Body of pancreas (tissue), 4 donors: Measurements from ENCODE around the gene EFCAB6. TPM values are rescaled to one million over a fixed set of nuclear protein-coding genes. Genes with fewer than 3 reads are reported as not detected.

Source experiments
- ATAC-seq: fragments of 150-250 bp; one replicate; pipeline ENCODE4 v1.9.1; 2016
- DNase-seq, 4 donors: peaks; one replicate each; pipeline ENCODE4 v3.0.0-alpha.2; 2019
- H3K27ac ChIP-seq, 4 donors: fragments of 200-600 bp; sonication (generic); 1 replicate in 3 of 4; 2 replicates in 1 of 4; pipeline versions ENCODE4 v1.5.1 to v1.6.1; 2016 to 2019; ENCODE audit warnings: mild to moderate bottlenecking in 1 of 4, mixed read lengths in 1 of 4, moderate library complexity in 1 of 4
- H3K27me3 ChIP-seq, 2 donors: fragments of 200-600 bp; sonication (generic); one replicate each; pipeline ENCODE4 v1.6.0; 2016; ENCODE audit warnings: mild to moderate bottlenecking in 1 of 2
- H3K36me3 ChIP-seq, 2 donors: fragments of 200-600 bp; sonication (generic); replicated peaks in 1 of 2; 2 replicates each; pipeline ENCODE4 v1.5.1; 2016; ENCODE audit warnings: low read depth in 2 of 2; ENCODE audit not compliant: insufficient read depth in 1 of 2
- H3K4me1 ChIP-seq: fragments of 200-600 bp; sonication (generic); one replicate; pipeline ENCODE4 v1.6.0; 2016
- H3K4me3 ChIP-seq, 2 donors: fragments of 200-600 bp; sonication (generic); 1 replicate in 1 of 2; 2 replicates in 1 of 2; pipeline ENCODE4 v1.5.1; 2016 to 2019
- H3K9me3 ChIP-seq, 3 donors: fragments of 200-600 bp; sonication (generic); 1 replicate in 2 of 3; 2 replicates in 1 of 3; pipeline ENCODE4 v1.5.1; 2016
- CTCF ChIP-seq, 7 experiments: fragments of 450-650 bp in 4 of 7; fragments of 200-600 bp in 3 of 7; sonication (generic) in 3 of 7; IDR thresholded peaks; one replicate each; pipeline ENCODE4 v1.5.1; 2016 to 2019; ENCODE audit warnings: antibody characterized with exemption in 7 of 7
- POLR2A ChIP-seq, 3 donors: fragments of 450-650 bp; IDR thresholded peaks; one replicate each; pipeline ENCODE4 v1.6.1; 2016; ENCODE audit warnings: antibody characterized with exemption in 3 of 3, mild to moderate bottlenecking in 2 of 3
- WGBS, 2 donors: methylation state at CpG; one replicate each; pipeline ENCODE4 v1.1.5; 2017; 5-methylcytosine and 5-hydroxymethylcytosine counted together
- intact Hi-C: fragments of 100-400 bp; cut with DNase I; formaldehyde crosslinking; loops from one replicate; pipeline ENCODE4 v1.15.1; 2023
- total RNA-seq, 2 donors: library from RNA; depleted of rRNA; stranded (reverse); fragments of >200 nt; gene quantifications; one replicate each; pipeline ENCODE4 v1.1.0, GENCODE V29; 2016

EFCAB6 gene
- 1 to 10 TPM; 4.0 to 4.4 TPM for total RNA-seq

GRCh38 chr22:43812149-43812842 is at the start of gene EFCAB6:
Gene EFCAB6, minus strand, starts transcription at chr22:43812305. Its CDS starts 29,987 bp downstream, at chr22:43782318.
- WGBS, 2 donors: 0 to 1% methylated on average over 1 to 55 of the region's 55 CpGs
- Histone ChIP-seq H3K27me3 (no peaks in the 10 kb centered on the region), H3K36me3 (no peaks in the 10 kb centered on the region), H3K27ac (peak within 1 kb of the TSS; percentile 59 to 77 (median 73)), H3K4me3 (peak within 1 kb of the TSS; percentile 73 to 98), H3K9me3 (no peaks in the 10 kb centered on the region), H3K4me1 (peaks cover 14% of the 10 kb centered on the region)
- intact Hi-C loops: no loop called here
- TF ChIP-seq POLR2A (IDR thresholded peaks at IDR 0.05) (peak; percentile 51 to 87 (median 77)), CTCF (IDR thresholded peaks at IDR 0.05) (no peak)
- DNase-seq (peak; percentile 95 to 96 (median 95)), ATAC-seq (peak; percentile 99)

DNA sequence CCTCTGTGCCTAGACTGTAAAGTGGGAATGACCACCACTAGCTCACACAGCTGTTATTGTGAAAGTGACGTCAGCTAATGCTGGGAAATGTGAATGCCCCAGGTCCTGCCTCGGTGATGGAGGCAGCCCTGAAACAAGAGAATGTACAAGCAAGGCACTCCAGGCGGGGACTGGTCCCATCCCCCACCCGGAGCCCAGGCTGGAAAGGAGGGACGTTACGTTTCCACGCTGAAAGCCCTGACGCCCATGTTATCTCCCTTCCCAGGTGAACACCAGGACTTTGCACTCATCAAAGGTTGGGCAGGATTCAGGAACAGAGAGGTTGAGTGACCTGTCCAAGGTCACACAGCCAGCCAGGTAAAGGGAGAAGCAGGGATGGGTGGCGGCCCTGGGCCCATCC is 49.4 kb upstream of the EFCAB6 start:
- peaks cover 0 to 23% of the 10 kb centered on the region in 2 donors for H3K27me3 ChIP-seq
- no peaks in the 10 kb centered on the region for H3K9me3 ChIP-seq
- TF ChIP-seq POLR2A (IDR thresholded peaks at IDR 0.05): no peak
- TF ChIP-seq CTCF (IDR thresholded peaks at IDR 0.05): no peak
- 20 to 35% methylated on average over 2 to 9 of the region's 9 CpGs for WGBS, 2 donors
- no peaks in the 10 kb centered on the region for H3K36me3 ChIP-seq
- ATAC-seq (no peak), DNase-seq (no peak)
- intact Hi-C loops: no loop called here
- no peak overlapping the region for H3K4me3 ChIP-seq
- H3K27ac ChIP-seq: no peak overlapping the region
- no peaks in the 10 kb centered on the region for H3K4me1 ChIP-seq

DNA sequence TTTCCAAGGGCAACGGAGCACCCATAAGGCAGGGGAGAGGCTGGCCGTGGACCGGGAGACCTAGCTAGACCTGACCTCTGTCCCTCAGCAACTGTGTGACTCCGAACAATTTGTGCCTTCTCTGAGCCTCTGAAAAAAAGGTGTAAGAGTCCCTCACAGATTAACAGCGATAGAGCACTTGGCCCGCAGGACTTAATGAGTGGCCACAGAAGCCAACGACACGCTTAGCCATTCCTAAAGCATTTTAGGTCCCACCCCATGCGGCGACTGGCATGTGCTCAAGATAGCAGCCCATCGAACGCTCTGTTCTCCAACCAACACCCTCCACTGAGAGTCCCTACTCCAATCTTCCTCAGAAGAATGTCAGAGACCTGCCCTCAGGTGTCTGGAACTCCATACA is 48.7 kb upstream of the EFCAB6 start:
- ATAC-seq (no peak), DNase-seq (no peak)
- Histone ChIP-seq H3K27ac (no peak overlapping the region), H3K4me3 (no peak overlapping the region), H3K9me3 (no peaks in the 10 kb centered on the region), H3K4me1 (no peaks in the 10 kb centered on the region), H3K27me3 (peaks cover 0 to 23% of the 10 kb centered on the region in 2 donors), H3K36me3 (no peaks in the 10 kb centered on the region)
- WGBS, 2 donors: 54 to 68% methylated on average over 5 to 12 of the region's 12 CpGs
- intact Hi-C loops: no loop called here
- TF ChIP-seq POLR2A (IDR thresholded peaks at IDR 0.05) (no peak), CTCF (IDR thresholded peaks at IDR 0.05) (no peak)

DNA sequence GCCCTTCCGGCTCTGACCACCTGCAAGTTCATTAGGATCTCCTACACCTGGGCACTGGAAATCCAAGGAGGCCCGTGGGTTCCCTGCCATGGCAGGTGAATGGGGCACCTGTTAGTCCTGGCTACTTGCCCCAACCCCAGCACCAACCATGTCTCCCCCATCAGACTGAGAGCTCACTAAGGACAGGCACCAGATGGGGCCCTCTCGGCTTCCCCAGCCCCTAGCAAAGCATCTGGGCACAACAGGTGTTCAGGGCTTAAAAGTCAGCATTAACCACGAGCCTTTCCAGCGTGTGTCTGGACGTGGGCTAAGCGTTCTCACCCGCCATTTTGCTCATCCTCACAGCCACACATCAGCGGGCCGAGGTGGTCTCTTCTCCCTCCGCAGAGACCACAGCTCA is 48.0 kb upstream of the EFCAB6 start:
- DNase-seq (no peak), ATAC-seq (no peak)
- H3K4me1 ChIP-seq: no peaks in the 10 kb centered on the region
- no peaks in the 10 kb centered on the region for H3K36me3 ChIP-seq
- H3K27me3 ChIP-seq: peaks cover 0 to 23% of the 10 kb centered on the region in 2 donors
- intact Hi-C loops: no loop called here
- TF ChIP-seq POLR2A (IDR thresholded peaks at IDR 0.05) (no peak), CTCF (IDR thresholded peaks at IDR 0.05) (no peak)
- WGBS, 2 donors: 67 to 74% methylated on average over 7 to 11 of the region's 11 CpGs
- no peak overlapping the region for H3K4me3 ChIP-seq
- no peaks in the 10 kb centered on the region for H3K9me3 ChIP-seq
- H3K27ac ChIP-seq: no peak overlapping the region

DNA sequence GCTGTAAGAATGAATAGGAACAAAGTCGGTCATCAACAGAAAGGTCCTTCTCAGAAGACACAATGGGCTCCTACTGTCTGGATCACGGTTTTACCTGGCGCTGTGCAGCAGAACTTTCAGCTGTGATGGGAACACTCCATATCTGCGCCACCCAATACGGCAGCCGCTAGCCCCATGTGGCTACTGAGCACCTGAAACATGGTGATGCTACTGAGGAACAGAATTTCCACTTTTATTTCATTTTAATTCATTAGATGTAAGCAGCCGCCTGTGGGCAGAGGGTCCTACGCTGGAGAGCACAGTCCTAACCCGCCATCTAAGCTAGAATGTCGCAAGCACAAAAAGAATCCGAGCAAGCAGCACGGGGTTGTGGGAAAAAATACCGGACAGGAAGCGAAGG is 47.5 kb upstream of the EFCAB6 start:
- no peak for DNase-seq
- intact Hi-C loops: no loop called here
- Histone ChIP-seq H3K27me3 (peaks cover 0 to 23% of the 10 kb centered on the region in 2 donors), H3K36me3 (no peaks in the 10 kb centered on the region), H3K4me1 (no peaks in the 10 kb centered on the region), H3K27ac (no peak overlapping the region), H3K4me3 (no peak overlapping the region), H3K9me3 (no peaks in the 10 kb centered on the region)
- TF ChIP-seq POLR2A (IDR thresholded peaks at IDR 0.05) (no peak), CTCF (IDR thresholded peaks at IDR 0.05) (no peak)
- no peak for ATAC-seq
- 66 to 76% methylated on average over 14 of the region's 14 CpGs for WGBS, 2 donors
